Parathyroid adenoma (tissue), 2 donors: ENCODE measurements around the gene PDE4D.

Experiments used
- H2AFZ ChIP-seq: fragments of 300-600 bp; sonication (generic); one replicate; pipeline ENCODE4 v1.7.0; 2017; ENCODE audit warnings: antibody characterized with exemption, mild to moderate bottlenecking
- H3K27ac ChIP-seq: fragments of 300-600 bp; sonication (generic); one replicate; pipeline ENCODE4 v1.7.0; 2017
- H3K27me3 ChIP-seq: fragments of 300-600 bp; sonication (generic); one replicate; pipeline ENCODE4 v1.7.0; 2017; ENCODE audit warnings: low read length; ENCODE audit not compliant: control insufficient read depth, insufficient read depth
- H3K36me3 ChIP-seq: fragments of 300-600 bp; sonication (generic); one replicate; pipeline ENCODE4 v1.7.0; 2017; ENCODE audit warnings: low read length; ENCODE audit not compliant: control insufficient read depth, insufficient read depth
- H3K4me1 ChIP-seq: fragments of 300-600 bp; sonication (generic); one replicate; pipeline ENCODE4 v1.7.0; 2017; ENCODE audit warnings: control low read depth
- H3K4me2 ChIP-seq: fragments of 300-600 bp; sonication (generic); one replicate; pipeline ENCODE4 v1.7.0; 2017; ENCODE audit warnings: low read length
- H3K4me3 ChIP-seq: fragments of 300-600 bp; sonication (generic); one replicate; pipeline ENCODE4 v1.7.0; 2017; ENCODE audit warnings: low read depth, low read length
- H3K79me2 ChIP-seq: fragments of 300-600 bp; sonication (generic); one replicate; pipeline ENCODE4 v1.7.0; 2017; ENCODE audit warnings: control low read depth
- H3K9ac ChIP-seq: fragments of 300-600 bp; sonication (generic); one replicate; pipeline ENCODE4 v1.7.0; 2017; ENCODE audit warnings: mild to moderate bottlenecking
- H3K9me3 ChIP-seq: fragments of 300-600 bp; sonication (generic); one replicate; pipeline ENCODE4 v1.7.0; 2017; ENCODE audit warnings: low read length; ENCODE audit not compliant: control insufficient read depth
- CTCF ChIP-seq: fragments of 300-600 bp; sonication (generic); IDR thresholded peaks from one replicate; pipeline ENCODE4 v1.7.0; 2017; ENCODE audit warnings: antibody characterized with exemption, mild to moderate bottlenecking
- donor health status: primary hyperparathyroidism.

The PDE4D gene

GRCh38 chr5:59814537-59814872, 79.0 kb downstream of the PDE4D start:
- TF ChIP-seq CTCF: no peak
- Histone ChIP-seq H3K36me3 (no peaks in the 10 kb centered on the region), H2AFZ (no peak overlapping the region), H3K9me3 (no peaks in the 10 kb centered on the region), H3K4me1 (peaks cover 2% of the 10 kb centered on the region), H3K79me2 (no peaks in the 10 kb centered on the region), H3K9ac (no peak overlapping the region), H3K4me3 (no peak overlapping the region), H3K27ac (no peak overlapping the region), H3K4me2 (no peak overlapping the region), H3K27me3 (no peaks in the 10 kb centered on the region)

GRCh38 chr5:59813761-59814536, 79.6 kb downstream of the PDE4D start:
- H3K4me2 ChIP-seq: no peak overlapping the region
- no peaks in the 10 kb centered on the region for H3K79me2 ChIP-seq
- H3K27me3 ChIP-seq: no peaks in the 10 kb centered on the region
- no peaks in the 10 kb centered on the region for H3K36me3 ChIP-seq
- H3K4me1 ChIP-seq: peaks cover 2% of the 10 kb centered on the region
- H3K9me3 ChIP-seq: no peaks in the 10 kb centered on the region
- no peak overlapping the region for H3K4me3 ChIP-seq
- H2AFZ ChIP-seq: no peak overlapping the region
- no peak overlapping the region for H3K9ac ChIP-seq
- peak; percentile 56 for TF ChIP-seq CTCF
- H3K27ac ChIP-seq: no peak overlapping the region

- peak overlapping the region; percentile 37 for H3K4me2 ChIP-seq
- H3K9ac ChIP-seq: no peak overlapping the region
- H3K36me3 ChIP-seq: no peaks in the 10 kb centered on the region
- peak overlapping the region; percentile 56 for H2AFZ ChIP-seq
- no peak overlapping the region for H3K27ac ChIP-seq
- H3K4me1 ChIP-seq: peaks cover 2% of the 10 kb centered on the region
- no peak overlapping the region for H3K4me3 ChIP-seq
- H3K9me3 ChIP-seq: no peaks in the 10 kb centered on the region
- TF ChIP-seq CTCF: peak; percentile 92
- H3K27me3 ChIP-seq: no peaks in the 10 kb centered on the region
- no peaks in the 10 kb centered on the region for H3K79me2 ChIP-seq
Measured at GRCh38 chr5:59810041-59810440, 83.5 kb downstream of the PDE4D start.

GRCh38 chr5:59807806-59808205, 85.7 kb downstream of the PDE4D start:
- H3K9ac ChIP-seq: no peak overlapping the region
- H2AFZ ChIP-seq: no peak overlapping the region
- H3K4me1 ChIP-seq: peaks cover 2% of the 10 kb centered on the region
- H3K27ac ChIP-seq: no peak overlapping the region
- H3K79me2 ChIP-seq: no peaks in the 10 kb centered on the region
- no peak overlapping the region for H3K4me2 ChIP-seq
- no peaks in the 10 kb centered on the region for H3K9me3 ChIP-seq
- H3K27me3 ChIP-seq: no peaks in the 10 kb centered on the region
- TF ChIP-seq CTCF: no peak
- H3K4me3 ChIP-seq: no peak overlapping the region
- H3K36me3 ChIP-seq: no peaks in the 10 kb centered on the region

GRCh38 chr5:59800347-59800893, 93.1 kb downstream of the PDE4D start:
- Histone ChIP-seq H3K4me1 (no peaks in the 10 kb centered on the region), H3K4me3 (no peak overlapping the region), H3K27me3 (no peaks in the 10 kb centered on the region), H3K79me2 (no peaks in the 10 kb centered on the region), H3K9me3 (no peaks in the 10 kb centered on the region), H3K27ac (no peak overlapping the region), H3K9ac (no peak overlapping the region), H3K36me3 (no peaks in the 10 kb centered on the region), H2AFZ (no peak overlapping the region), H3K4me2 (no peak overlapping the region)
- no peak for TF ChIP-seq CTCF
